Activated naive CD4-positive, alpha-beta T cell treated with anti-CD3 and anti-CD28 coated beads, Interleukin-2, amount 50 U/mL, for 24 hours (primary cell): Measurements from ENCODE around the gene GPT2.
"Not testable (repeated sequence)": the region's sequence is repeated elsewhere in the genome, so short reads cannot be mapped to it uniquely, and the experiment has no call there.

Experiments used
- H3K27ac Mint-ChIP-seq: one replicate; pipeline ENCODE4 v1.8.0; 2021; ENCODE audit warnings: mild to moderate bottlenecking, mixed read lengths
- H3K27me3 Mint-ChIP-seq: one replicate; pipeline ENCODE4 v1.8.0; 2021; ENCODE audit warnings: mixed read lengths
- H3K36me3 Mint-ChIP-seq: one replicate; pipeline ENCODE4 v1.8.0; 2021; ENCODE audit warnings: mixed read lengths
- H3K4me1 Mint-ChIP-seq: one replicate; pipeline ENCODE4 v1.8.0; 2021; ENCODE audit warnings: mixed read lengths
- H3K4me3 Mint-ChIP-seq: one replicate; pipeline ENCODE4 v1.8.0; 2021; ENCODE audit warnings: mild to moderate bottlenecking, mixed read lengths
- H3K9me3 Mint-ChIP-seq: one replicate; pipeline ENCODE4 v1.8.0; 2021; ENCODE audit warnings: mixed read lengths

Gene GPT2

GRCh38 chr16:46922239-46922638 is 38.1 kb downstream of the GPT2 start:
- no peaks in the 10 kb centered on the region for H3K9me3 Mint-ChIP-seq
- H3K27ac Mint-ChIP-seq = no peak overlapping the region
- no peak overlapping the region for H3K4me3 Mint-ChIP-seq
- H3K36me3 Mint-ChIP-seq = peaks cover 2% of the 10 kb centered on the region
- no peaks in the 10 kb centered on the region for H3K4me1 Mint-ChIP-seq
- no peaks in the 10 kb centered on the region for H3K27me3 Mint-ChIP-seq

GRCh38 chr16:46923513-46924295 is 39.5 kb downstream of the GPT2 start:
- Mint-ChIP-seq H3K27ac (no peak overlapping the region), H3K36me3 (no peaks in the 10 kb centered on the region), H3K4me1 (no peaks in the 10 kb centered on the region), H3K27me3 (no peaks in the 10 kb centered on the region), H3K9me3 (no peaks in the 10 kb centered on the region), H3K4me3 (no peak overlapping the region)

GRCh38 chr16:46924402-46924801 is 40.2 kb downstream of the GPT2 start:
- Mint-ChIP-seq H3K9me3 (no peaks in the 10 kb centered on the region), H3K4me1 (no peaks in the 10 kb centered on the region), H3K27me3 (no peaks in the 10 kb centered on the region), H3K36me3 (peaks cover 3% of the 10 kb centered on the region), H3K27ac (no peak overlapping the region), H3K4me3 (no peak overlapping the region)

GRCh38 chr16:46926470-46927225 is 42.5 kb downstream of the GPT2 start:
- H3K27ac Mint-ChIP-seq = no peak overlapping the region
- H3K9me3 Mint-ChIP-seq = no peaks in the 10 kb centered on the region
- no peaks in the 10 kb centered on the region for H3K27me3 Mint-ChIP-seq
- no peak overlapping the region for H3K4me3 Mint-ChIP-seq
- no peaks in the 10 kb centered on the region for H3K4me1 Mint-ChIP-seq
- peaks cover 3% of the 10 kb centered on the region for H3K36me3 Mint-ChIP-seq

GRCh38 chr16:46927273-46927672 is 43.1 kb downstream of the GPT2 start:
- H3K4me1 Mint-ChIP-seq = no peaks in the 10 kb centered on the region
- H3K27ac Mint-ChIP-seq = no peak overlapping the region
- H3K4me3 Mint-ChIP-seq = no peak overlapping the region
- peaks cover 3% of the 10 kb centered on the region for H3K36me3 Mint-ChIP-seq
- no peaks in the 10 kb centered on the region for H3K9me3 Mint-ChIP-seq
- H3K27me3 Mint-ChIP-seq = no peaks in the 10 kb centered on the region

- H3K4me1 Mint-ChIP-seq = no peaks in the 10 kb centered on the region
- peaks cover 3% of the 10 kb centered on the region for H3K36me3 Mint-ChIP-seq
- no peaks in the 10 kb centered on the region for H3K9me3 Mint-ChIP-seq
- no peaks in the 10 kb centered on the region for H3K27me3 Mint-ChIP-seq
- no peak overlapping the region for H3K27ac Mint-ChIP-seq
- H3K4me3 Mint-ChIP-seq = no peak overlapping the region
Observed at GRCh38 chr16:46928811-46929210, 44.6 kb downstream of the GPT2 start.

- Mint-ChIP-seq H3K4me1 (no peaks in the 10 kb centered on the region), H3K27me3 (no peaks in the 10 kb centered on the region), H3K27ac (no peak overlapping the region), H3K9me3 (no peaks in the 10 kb centered on the region), H3K36me3 (peaks cover 3% of the 10 kb centered on the region), H3K4me3 (no peak overlapping the region)
Observed at GRCh38 chr16:46929378-46930332, 45.5 kb downstream of the GPT2 start.

GRCh38 chr16:46930861-46931260 is 46.7 kb downstream of the GPT2 start:
- Mint-ChIP-seq H3K27ac (no peak overlapping the region), H3K9me3 (no peaks in the 10 kb centered on the region), H3K36me3 (peaks cover 3% of the 10 kb centered on the region), H3K4me1 (no peaks in the 10 kb centered on the region), H3K27me3 (no peaks in the 10 kb centered on the region), H3K4me3 (no peak overlapping the region)

GRCh38 chr16:46932802-46933201 is 48.6 kb downstream of the GPT2 start:
- Mint-ChIP-seq H3K27ac (no peak overlapping the region), H3K4me3 (no peak overlapping the region), H3K4me1 (no peaks in the 10 kb centered on the region), H3K9me3 (no peaks in the 10 kb centered on the region), H3K27me3 (no peaks in the 10 kb centered on the region), H3K36me3 (peaks cover 3% of the 10 kb centered on the region)

GRCh38 chr16:46937536-46937935 is 53.4 kb downstream of the GPT2 start:
- Mint-ChIP-seq H3K9me3 (no peaks in the 10 kb centered on the region), H3K4me3 (no peak overlapping the region), H3K27ac (no peak overlapping the region), H3K27me3 (no peaks in the 10 kb centered on the region), H3K36me3 (no peaks in the 10 kb centered on the region), H3K4me1 (peaks cover 3% of the 10 kb centered on the region)

GRCh38 chr16:46944713-46945112 is 60.6 kb downstream of the GPT2 start:
- not testable (repeated sequence) for H3K9me3 Mint-ChIP-seq, H3K27ac Mint-ChIP-seq, H3K27me3 Mint-ChIP-seq

GRCh38 chr16:46947900-46948547 is 63.9 kb downstream of the GPT2 start:
- H3K4me3 Mint-ChIP-seq = no peak overlapping the region
- H3K27me3 Mint-ChIP-seq = no peaks in the 10 kb centered on the region
- peaks cover 6% of the 10 kb centered on the region for H3K4me1 Mint-ChIP-seq
- no peaks in the 10 kb centered on the region for H3K36me3 Mint-ChIP-seq
- no peak overlapping the region for H3K27ac Mint-ChIP-seq
- H3K9me3 Mint-ChIP-seq = no peaks in the 10 kb centered on the region

More at GRCh38 chr16:46944713-46945112, 60.6 kb downstream of the GPT2 start:
- not testable (repeated sequence) for H3K4me3 Mint-ChIP-seq, H3K36me3 Mint-ChIP-seq
- H3K4me1 Mint-ChIP-seq = peaks cover 14% of the 10 kb centered on the region

- H3K27me3 Mint-ChIP-seq = no peaks in the 10 kb centered on the region
- no peak overlapping the region for H3K4me3 Mint-ChIP-seq
- H3K27ac Mint-ChIP-seq = no peak overlapping the region
- H3K4me1 Mint-ChIP-seq = no peaks in the 10 kb centered on the region
- no peaks in the 10 kb centered on the region for H3K36me3 Mint-ChIP-seq
- H3K9me3 Mint-ChIP-seq = no peaks in the 10 kb centered on the region
Observed at GRCh38 chr16:46948548-46949166, 64.5 kb downstream of the GPT2 start.

GRCh38 chr16:46949241-46949892 is 65.2 kb downstream of the GPT2 start:
- H3K4me3 Mint-ChIP-seq = no peak overlapping the region
- H3K27ac Mint-ChIP-seq = no peak overlapping the region
- no peaks in the 10 kb centered on the region for H3K36me3 Mint-ChIP-seq
- H3K9me3 Mint-ChIP-seq = no peaks in the 10 kb centered on the region
- H3K27me3 Mint-ChIP-seq = no peaks in the 10 kb centered on the region
- no peaks in the 10 kb centered on the region for H3K4me1 Mint-ChIP-seq
